MM.1S (cell line): ENCODE data around the gene LHFPL2.

Experiments used
- DNase-seq: peaks from one replicate; pipeline ENCODE4 v3.0.0-alpha.2; 2015
- H2AFZ ChIP-seq: fragments of 300-600 bp; sonication (generic); 2 replicates; pipeline ENCODE4 v1.6.0; 2016; ENCODE audit warnings: antibody characterized with exemption, low read length
- H3F3A ChIP-seq: fragments of 300-600 bp; sonication (generic); 2 replicates; pipeline ENCODE4 v1.6.1; 2016; ENCODE audit warnings: mild to moderate bottlenecking, antibody characterized with exemption, low read length, moderate library complexity, mixed read lengths; ENCODE audit not compliant: insufficient read depth
- H3K27ac ChIP-seq: fragments of 300-600 bp; sonication (generic); 2 replicates; pipeline ENCODE4 v1.5.1; 2016; ENCODE audit warnings: mild to moderate bottlenecking, low read length
- H3K27me3 ChIP-seq: fragments of 300-600 bp; sonication (generic); replicated peaks from 2 replicates; pipeline ENCODE4 v1.6.0; 2016; ENCODE audit warnings: low read length; ENCODE audit not compliant: insufficient read depth
- H3K36me3 ChIP-seq: fragments of 300-600 bp; sonication (generic); replicated peaks from 2 replicates; pipeline ENCODE4 v1.6.1; 2016; ENCODE audit warnings: mild to moderate bottlenecking, low read length, mixed read lengths; ENCODE audit not compliant: insufficient read depth
- H3K4me1 ChIP-seq: fragments of 300-600 bp; sonication (generic); 2 replicates; pipeline ENCODE4 v1.6.1; 2016; ENCODE audit warnings: low read length, mixed read lengths
- H3K4me2 ChIP-seq: fragments of 300-600 bp; sonication (generic); 2 replicates; pipeline ENCODE4 v1.6.0; 2016; ENCODE audit warnings: low read depth, low read length
- H3K4me3 ChIP-seq: fragments of 300-600 bp; sonication (generic); 2 replicates; pipeline ENCODE4 v1.5.1; 2016; ENCODE audit warnings: low read length, mixed read lengths
- H3K79me2 ChIP-seq: fragments of 300-600 bp; sonication (generic); 2 replicates; pipeline ENCODE4 v1.6.1; 2016; ENCODE audit warnings: mixed run types, low read length, mixed read lengths
- H3K9ac ChIP-seq: fragments of 300-600 bp; sonication (generic); 2 replicates; pipeline ENCODE4 v1.6.1; 2016; ENCODE audit warnings: low read length, mixed read lengths
- H3K9me2 ChIP-seq: fragments of 300-600 bp; sonication (generic); replicated peaks from 2 replicates; pipeline ENCODE4 v1.6.1; 2016; ENCODE audit warnings: mild to moderate bottlenecking, low read length, mixed read lengths; ENCODE audit not compliant: insufficient read depth
- H3K9me3 ChIP-seq: fragments of 300-600 bp; sonication (generic); replicated peaks from 2 replicates; pipeline ENCODE4 v1.6.1; 2016; ENCODE audit warnings: mild to moderate bottlenecking, low read length, mixed read lengths; ENCODE audit not compliant: insufficient read depth
- H4K20me1 ChIP-seq: fragments of 300-600 bp; sonication (generic); 2 replicates; pipeline ENCODE4 v1.6.1; 2016; ENCODE audit warnings: mild to moderate bottlenecking, low read length, moderate library complexity, mixed read lengths; ENCODE audit not compliant: insufficient read depth
- CTCF ChIP-seq: fragments of 300-600 bp; sonication (generic); IDR thresholded peaks from 2 replicates; pipeline ENCODE4 v1.5.1; 2016; ENCODE audit warnings: antibody characterized with exemption, low read length, mixed read lengths
- EZH2 ChIP-seq: fragments of 300-600 bp; sonication (generic); optimal IDR thresholded peaks from 2 replicates; pipeline ENCODE3; 2017; ENCODE audit warnings: low read depth, mild to moderate bottlenecking, antibody characterized with exemption, low read length, mixed read lengths
- EZH2phosphoT487 ChIP-seq: fragments of 300-600 bp; sonication (generic); IDR thresholded peaks from 2 replicates; pipeline ENCODE4 v1.6.1; 2018; ENCODE audit warnings: antibody characterized with exemption, low read length

LHFPL2 gene

DNA sequence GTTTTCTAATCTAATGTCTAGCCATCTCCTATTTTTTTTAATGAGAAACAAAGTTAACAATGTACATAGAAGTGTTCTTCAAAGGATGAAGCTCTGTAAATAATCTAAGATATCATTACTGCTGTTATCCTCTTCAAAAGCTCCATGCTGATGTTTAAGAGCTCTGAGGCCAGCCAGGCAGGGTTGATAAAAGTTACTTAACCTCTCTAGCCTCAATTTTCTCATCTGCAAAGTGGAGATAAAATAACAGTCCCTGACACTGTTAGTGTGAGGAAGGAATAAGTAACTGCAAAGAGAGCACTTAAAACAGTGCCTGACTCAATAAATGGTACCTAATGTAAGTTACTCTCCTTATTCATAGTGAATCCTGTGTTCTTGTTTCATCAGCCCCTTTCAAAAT lies 60.1 kb downstream of the LHFPL2 start:
- H3K4me3 ChIP-seq = no peak overlapping the region
- H3F3A ChIP-seq = no peaks in the 10 kb centered on the region
- no peak overlapping the region for H3K4me2 ChIP-seq
- no peak overlapping the region for H3K9ac ChIP-seq
- H3K9me2 ChIP-seq = no peaks in the 10 kb centered on the region
- H3K27ac ChIP-seq = no peak overlapping the region
- H4K20me1 ChIP-seq = no peaks in the 10 kb centered on the region
- TF ChIP-seq EZH2 (no peak), CTCF (no peak), EZH2phosphoT487 (no peak)
- peaks cover 4% of the 10 kb centered on the region for H3K4me1 ChIP-seq
- H3K36me3 ChIP-seq = no peaks in the 10 kb centered on the region
- H3K9me3 ChIP-seq = no peaks in the 10 kb centered on the region
- H3K27me3 ChIP-seq = no peaks in the 10 kb centered on the region
- H3K79me2 ChIP-seq = no peaks in the 10 kb centered on the region
- no peak overlapping the region for H2AFZ ChIP-seq
- DNase-seq = no peak

DNA sequence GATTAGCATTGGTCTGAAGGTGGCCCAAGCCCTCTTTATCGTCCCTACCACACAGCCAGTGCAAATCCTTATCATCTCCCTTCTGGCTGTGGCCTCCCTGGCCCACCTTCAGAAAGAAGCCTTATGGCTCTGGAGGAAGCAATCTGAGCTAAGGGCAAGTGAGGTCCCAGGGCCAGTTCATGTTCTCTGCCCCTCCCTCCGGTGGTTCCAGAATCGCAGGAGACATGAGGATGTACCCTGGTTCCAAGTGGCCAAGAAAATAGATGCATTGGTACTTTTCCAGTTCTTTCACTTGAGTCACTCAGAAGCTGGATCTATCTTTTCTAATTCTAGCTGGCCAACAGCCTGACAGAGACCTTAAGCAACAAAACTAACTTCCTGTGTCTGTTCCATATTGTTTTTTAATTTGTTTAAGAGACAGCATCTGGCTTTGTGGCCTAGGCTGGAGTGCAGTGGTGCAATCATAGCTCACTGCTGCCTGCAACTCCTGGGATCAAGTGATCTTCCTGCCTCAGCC lies 60.7 kb downstream of the LHFPL2 start:
- H3K36me3 ChIP-seq = no peaks in the 10 kb centered on the region
- H3K27ac ChIP-seq = no peak overlapping the region
- no peaks in the 10 kb centered on the region for H3K79me2 ChIP-seq
- no peaks in the 10 kb centered on the region for H3K27me3 ChIP-seq
- no peak overlapping the region for H3K9ac ChIP-seq
- DNase-seq = no peak
- no peaks in the 10 kb centered on the region for H3K9me3 ChIP-seq
- H2AFZ ChIP-seq = no peak overlapping the region
- TF ChIP-seq EZH2 = no peak
- no peak for TF ChIP-seq EZH2phosphoT487
- TF ChIP-seq CTCF = no peak
- no peaks in the 10 kb centered on the region for H4K20me1 ChIP-seq
- no peaks in the 10 kb centered on the region for H3F3A ChIP-seq
- H3K9me2 ChIP-seq = no peaks in the 10 kb centered on the region
- H3K4me1 ChIP-seq = peaks cover 4% of the 10 kb centered on the region
- H3K4me3 ChIP-seq = no peak overlapping the region
- no peak overlapping the region for H3K4me2 ChIP-seq

DNA sequence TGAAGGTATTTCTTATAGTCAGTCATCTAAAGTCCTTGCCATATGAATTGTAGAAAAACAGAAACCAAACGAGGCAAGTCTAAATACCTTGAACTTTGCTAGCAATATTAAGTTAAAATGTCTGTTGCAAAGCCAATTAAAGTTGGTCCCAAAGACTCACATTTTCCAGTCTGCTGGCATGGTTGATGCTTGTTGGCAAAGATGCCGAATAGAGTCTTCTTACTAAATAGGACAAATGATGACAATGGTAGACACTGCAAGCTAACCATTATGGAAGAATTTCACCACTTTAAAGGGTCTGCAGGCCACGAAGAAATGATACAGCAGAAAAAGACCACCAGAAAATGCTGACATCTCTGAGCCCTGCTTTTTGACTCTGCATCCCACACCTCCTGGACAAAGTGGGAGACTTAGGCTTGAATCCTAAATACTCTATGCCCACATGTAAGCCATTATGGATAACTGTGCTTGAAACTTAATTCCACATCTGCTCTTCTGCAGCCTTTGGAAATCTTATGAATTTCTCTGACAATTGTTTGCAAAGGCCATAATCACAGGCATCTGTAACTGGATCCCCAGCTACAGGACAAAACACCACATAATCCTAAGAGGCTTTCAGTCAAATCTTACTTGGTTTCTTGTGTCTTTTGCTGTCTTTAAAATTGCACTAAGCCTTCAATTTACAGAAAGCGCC lies 61.3 kb downstream of the LHFPL2 start:
- no peaks in the 10 kb centered on the region for H3K79me2 ChIP-seq

More for the DNA sequence above, 61.3 kb downstream of the LHFPL2 start:
- no peaks in the 10 kb centered on the region for H3K9me2 ChIP-seq
- H3K4me3 ChIP-seq = no peak overlapping the region
- H2AFZ ChIP-seq = no peak overlapping the region
- H3K9me3 ChIP-seq = no peaks in the 10 kb centered on the region
- no peaks in the 10 kb centered on the region for H3F3A ChIP-seq
- H3K4me1 ChIP-seq = peaks cover 4% of the 10 kb centered on the region
- H3K9ac ChIP-seq = no peak overlapping the region
- H3K27ac ChIP-seq = no peak overlapping the region
- H3K4me2 ChIP-seq = no peak overlapping the region
- H3K27me3 ChIP-seq = no peaks in the 10 kb centered on the region
- DNase-seq = no peak
- H3K36me3 ChIP-seq = no peaks in the 10 kb centered on the region
- TF ChIP-seq EZH2 (no peak), EZH2phosphoT487 (no peak), CTCF (no peak)
- H4K20me1 ChIP-seq = no peaks in the 10 kb centered on the region
